OCI-LY7 (cell line): ENCODE results near the gene MIER1.

Experiments used
- CTCF ChIP-seq: fragments of 200-600 bp; sonication (generic); conservative IDR thresholded peaks from 2 replicates; pipeline ENCODE4 v1.5.1; 2014; ENCODE audit warnings: mild to moderate bottlenecking, antibody characterized with exemption, low read length, moderate library complexity, mixed read lengths
- EZH2phosphoT487 ChIP-seq: fragments of 200-600 bp; sonication (generic); IDR thresholded peaks from 2 replicates; pipeline ENCODE4 v1.6.1; 2018; ENCODE audit warnings: low read depth, borderline replicate concordance, mild to moderate bottlenecking, mixed run types, antibody characterized with exemption, low read length, moderate library complexity, mixed read lengths

DNA sequence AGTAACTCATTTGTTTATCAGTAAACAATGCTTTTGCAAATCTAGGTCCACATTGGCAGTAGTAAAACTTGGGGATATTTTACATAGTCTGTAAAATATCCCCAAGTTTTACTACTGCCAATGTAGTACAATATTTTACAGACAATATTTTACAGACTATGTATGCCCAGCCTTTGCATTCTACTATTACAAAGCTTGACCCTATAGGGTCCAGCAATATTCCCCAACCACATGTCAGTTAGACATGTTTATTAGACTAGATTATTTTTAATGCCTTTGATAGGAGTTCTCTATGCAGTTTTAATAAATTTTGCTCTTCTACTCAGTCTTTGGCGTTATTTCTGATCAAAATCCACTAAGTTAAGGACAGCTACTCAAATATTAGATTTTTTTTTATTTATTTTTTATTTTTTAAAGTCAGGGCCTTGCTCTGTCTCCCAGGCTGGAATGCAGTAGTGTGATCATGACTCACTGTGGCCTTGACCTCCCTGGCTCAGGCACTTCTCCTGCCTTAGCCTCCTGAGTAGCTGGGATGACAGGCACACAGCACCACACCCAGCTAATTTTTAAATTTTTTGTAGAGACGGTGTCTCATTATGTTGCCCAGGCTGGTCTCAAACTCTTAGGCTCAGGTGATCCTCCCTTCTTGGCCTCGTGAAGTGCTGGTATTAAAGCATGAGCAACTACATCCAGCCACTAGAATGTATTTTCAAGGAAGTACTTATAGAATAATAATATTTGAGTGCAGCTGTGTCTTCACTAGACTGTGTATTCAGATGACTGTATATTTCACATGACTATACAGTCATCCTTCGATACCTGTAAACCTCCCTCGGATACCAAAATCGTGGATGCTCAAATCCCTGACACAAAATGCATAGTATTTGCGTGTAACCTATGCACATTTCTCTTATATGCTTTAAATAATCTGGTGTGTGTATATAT lies 19.8 kb downstream of the MIER1 start:
- TF ChIP-seq CTCF = no peak
- no peak for TF ChIP-seq EZH2phosphoT487
